Mesenchymal stem cell (in vitro differentiated cells and primary cell): ENCODE results near the gene CROT.
A peak's percentile ranks its signal among the peaks of the same experiment; 100 is the strongest.

Experiments
- DNase-seq: peaks from one replicate; pipeline ENCODE4 v3.0.0-alpha.2; 2013
- H2AFZ ChIP-seq: one replicate; pipeline ENCODE4 v1.6.1; 2013; ENCODE audit warnings: low read depth, mild to moderate bottlenecking, control low read depth, inconsistent platforms, low read length, moderate library complexity
- H2AK5ac ChIP-seq: 2 replicates; pipeline ENCODE4 v1.6.1; 2013; ENCODE audit warnings: low read length, moderate library complexity, mild to moderate bottlenecking, inconsistent platforms; ENCODE audit not compliant: severe bottlenecking
- H2BK120ac ChIP-seq: one replicate; pipeline ENCODE4 v1.6.1; 2013; ENCODE audit warnings: low read depth, mild to moderate bottlenecking, inconsistent platforms, low read length, moderate library complexity
- H2BK12ac ChIP-seq, 2 experiments: one replicate each; pipeline ENCODE4 v1.6.1; 2013; ENCODE audit warnings: inconsistent platforms in 2 of 2, low read length in 2 of 2, mild to moderate bottlenecking in 2 of 2, moderate library complexity in 2 of 2, control low read depth in 1 of 2
- H2BK15ac ChIP-seq: one replicate; pipeline ENCODE4 v1.6.1; 2013; ENCODE audit warnings: mild to moderate bottlenecking, low read depth, inconsistent platforms; ENCODE audit not compliant: poor library complexity, severe bottlenecking
- H2BK5ac ChIP-seq: 2 replicates; pipeline ENCODE4 v1.6.1; 2013; ENCODE audit warnings: low read depth, mild to moderate bottlenecking, low read length, control low read depth, inconsistent platforms; ENCODE audit not compliant: poor library complexity, severe bottlenecking
- H3K14ac ChIP-seq, 2 experiments: one replicate each; pipeline ENCODE4 v1.6.1; 2013; ENCODE audit warnings: inconsistent platforms in 2 of 2, low read length in 2 of 2, control low read depth in 1 of 2, mild to moderate bottlenecking in 1 of 2, moderate library complexity in 1 of 2
- H3K18ac ChIP-seq, 2 experiments: one replicate each; pipeline ENCODE4 v1.6.1; 2013; ENCODE audit warnings: inconsistent platforms in 2 of 2, low read length in 2 of 2, control low read depth in 1 of 2, low read depth in 1 of 2, mild to moderate bottlenecking in 1 of 2
- H3K23ac ChIP-seq, 2 experiments: one replicate each; pipeline ENCODE4 v1.6.1; 2013; ENCODE audit warnings: inconsistent platforms in 2 of 2, low read length in 2 of 2, mild to moderate bottlenecking in 2 of 2, moderate library complexity in 2 of 2, control low read depth in 1 of 2
- H3K27ac ChIP-seq: 2 replicates; pipeline ENCODE4 v1.5.1; 2013; ENCODE audit warnings: mild to moderate bottlenecking, moderate library complexity, low read length, control low read depth, inconsistent platforms; ENCODE audit not compliant: poor library complexity, severe bottlenecking
- H3K27me3 ChIP-seq, 2 experiments: 2 replicates each; pipeline versions ENCODE4 v1.6.1 to v1.7.0; 2013; ENCODE audit warnings: low read length in 2 of 2, mild to moderate bottlenecking in 2 of 2, moderate library complexity in 2 of 2, control low read depth in 1 of 2, inconsistent platforms in 1 of 2; ENCODE audit not compliant: control insufficient read depth in 1 of 2, insufficient read depth in 1 of 2
- H3K36me3 ChIP-seq, 2 experiments: 2 replicates each; pipeline versions ENCODE4 v1.6.1 to v1.7.0; 2013; ENCODE audit warnings: low read length in 2 of 2, control low read depth in 1 of 2, inconsistent platforms in 1 of 2, low read depth in 1 of 2, mild to moderate bottlenecking in 1 of 2; ENCODE audit not compliant: insufficient read depth in 2 of 2, control insufficient read depth in 1 of 2
- H3K4ac ChIP-seq, 2 experiments: one replicate each; pipeline ENCODE4 v1.6.1; 2013; ENCODE audit warnings: inconsistent platforms in 2 of 2, low read length in 2 of 2, mild to moderate bottlenecking in 2 of 2, moderate library complexity in 2 of 2, control low read depth in 1 of 2, low read depth in 1 of 2
- H3K4me1 ChIP-seq: 2 replicates; pipeline ENCODE4 v1.6.1; 2013; ENCODE audit warnings: low read depth, low read length, control low read depth; ENCODE audit not compliant: control insufficient read depth, insufficient read depth
- H3K4me2 ChIP-seq: 2 replicates; pipeline ENCODE4 v1.6.1; 2013; ENCODE audit warnings: low read length, mild to moderate bottlenecking, inconsistent platforms; ENCODE audit not compliant: poor library complexity, severe bottlenecking
- H3K4me3 ChIP-seq, 2 experiments: 2 replicates each; pipeline versions ENCODE4 v1.5.1 to v1.7.0; 2013; ENCODE audit warnings: low read length in 2 of 2, mild to moderate bottlenecking in 2 of 2, control low read depth in 1 of 2, low read depth in 1 of 2; ENCODE audit not compliant: insufficient read depth in 1 of 2
- H3K79me1 ChIP-seq: replicated peaks from 2 replicates; pipeline ENCODE4 v1.6.1; 2013; ENCODE audit warnings: mild to moderate bottlenecking, control low read depth, low read length, inconsistent platforms; ENCODE audit not compliant: poor library complexity, severe bottlenecking
- H3K9ac ChIP-seq: 2 replicates; pipeline ENCODE4 v1.7.0; 2013; ENCODE audit warnings: mild to moderate bottlenecking, low read length, moderate library complexity
- H3K9me3 ChIP-seq: 2 replicates; pipeline ENCODE4 v1.7.0; 2013; ENCODE audit warnings: mild to moderate bottlenecking, low read length; ENCODE audit not compliant: control insufficient read depth
- H4K8ac ChIP-seq: one replicate; pipeline ENCODE4 v1.6.1; 2013; ENCODE audit warnings: inconsistent platforms, mild to moderate bottlenecking, low read length, moderate library complexity
- H4K91ac ChIP-seq: one replicate; pipeline ENCODE4 v1.6.1; 2013; ENCODE audit warnings: mild to moderate bottlenecking, low read length, inconsistent platforms
- WGBS: methylation state at CpG from one replicate; pipeline ENCODE4 v1.1.7; 2013; ENCODE audit warnings: mixed read lengths; 5-methylcytosine and 5-hydroxymethylcytosine counted together

Gene CROT

DNA sequence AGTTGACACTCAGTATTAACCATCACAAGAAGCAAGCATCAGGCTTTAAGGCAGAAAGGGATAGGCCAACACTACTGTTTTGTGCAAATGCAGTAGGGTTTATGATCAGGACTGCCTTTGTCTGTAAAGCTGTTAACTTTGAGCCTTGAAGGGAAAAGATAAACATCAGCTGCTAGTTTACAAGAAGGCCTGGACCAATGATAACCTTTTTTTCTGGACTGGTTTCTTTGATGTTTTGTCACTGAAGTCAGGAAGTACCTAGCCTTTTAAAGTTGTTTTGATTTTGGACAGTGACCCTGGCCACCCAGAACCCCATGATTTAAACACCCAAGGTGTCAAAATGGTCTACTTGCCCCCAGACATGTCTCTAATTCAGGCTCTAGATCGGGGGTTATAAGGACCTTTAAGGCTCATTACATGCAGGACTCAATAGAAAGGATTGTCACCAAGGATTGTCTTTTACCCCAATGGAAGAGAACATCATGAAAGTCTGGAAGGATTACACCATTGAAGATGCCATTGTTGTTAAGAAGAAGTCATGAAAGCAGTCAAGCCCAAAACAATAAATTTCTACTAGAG lies 50.1 kb downstream of the CROT start:
- H2BK120ac ChIP-seq = no peak overlapping the region
- DNase-seq = no peak
- H3K27ac ChIP-seq = no peak overlapping the region
- no peak overlapping the region for H2BK15ac ChIP-seq
- H3K4ac ChIP-seq = no peak overlapping the region
- no peak overlapping the region for H4K8ac ChIP-seq
- H3K4me3 ChIP-seq = no peak overlapping the region
- H3K9ac ChIP-seq = no peak overlapping the region
- H3K79me1 ChIP-seq = no peaks in the 10 kb centered on the region
- no peak overlapping the region for H2AFZ ChIP-seq
- H3K9me3 ChIP-seq = no peaks in the 10 kb centered on the region
- H2AK5ac ChIP-seq = no peak overlapping the region
- no peak overlapping the region for H3K4me2 ChIP-seq
- H3K18ac ChIP-seq = no peak overlapping the region
- H2BK12ac ChIP-seq = no peak overlapping the region
- H3K36me3 ChIP-seq = peaks cover 2 to 25% of the 10 kb centered on the region in 2 experiments
- H3K27me3 ChIP-seq = no peaks in the 10 kb centered on the region
- no peak overlapping the region for H3K14ac ChIP-seq
- no peak overlapping the region for H2BK5ac ChIP-seq
- 75% methylated on average over 1 of the region's 1 CpG for WGBS
- peaks cover 4% of the 10 kb centered on the region for H3K4me1 ChIP-seq
- no peak overlapping the region for H4K91ac ChIP-seq
- no peak overlapping the region for H3K23ac ChIP-seq

DNA sequence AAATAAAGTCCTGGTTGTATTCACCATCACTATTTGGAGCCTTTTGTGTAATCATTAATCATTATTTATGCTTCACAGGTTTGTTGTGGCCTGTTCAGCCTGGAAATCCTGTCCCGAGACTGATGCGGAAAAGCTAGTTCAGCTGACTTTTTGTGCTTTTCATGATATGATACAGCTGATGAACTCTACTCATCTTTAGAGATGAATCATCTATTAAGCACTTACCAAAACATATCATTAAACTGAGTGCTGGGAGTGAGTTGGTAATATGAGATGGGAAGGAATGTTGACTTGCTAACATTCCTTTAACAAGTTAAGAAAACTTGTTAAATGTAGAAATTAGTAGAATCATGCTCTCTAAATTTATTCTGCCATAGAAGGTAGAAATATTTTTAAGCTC lies 53.0 kb downstream of the CROT start:
- Histone ChIP-seq H3K4me1 (peaks cover 4% of the 10 kb centered on the region), H3K27me3 (no peaks in the 10 kb centered on the region), H3K9ac (no peak overlapping the region), H3K79me1 (no peaks in the 10 kb centered on the region), H3K9me3 (no peaks in the 10 kb centered on the region), H3K4ac (no peak overlapping the region), H4K91ac (no peak overlapping the region), H3K4me2 (no peak overlapping the region), H2BK15ac (no peak overlapping the region), H2BK5ac (no peak overlapping the region), H4K8ac (no peak overlapping the region), H3K27ac (no peak overlapping the region), H3K4me3 (no peak overlapping the region), H2AK5ac (no peak overlapping the region), H3K18ac (no peak overlapping the region), H2BK120ac (no peak overlapping the region), H3K36me3 (peaks cover 2 to 10% of the 10 kb centered on the region in 2 experiments), H2AFZ (no peak overlapping the region), H3K14ac (no peak overlapping the region), H2BK12ac (no peak overlapping the region), H3K23ac (no peak overlapping the region)
- peak; percentile 12 for DNase-seq
- 86% methylated on average over 1 of the region's 2 CpGs for WGBS

DNA sequence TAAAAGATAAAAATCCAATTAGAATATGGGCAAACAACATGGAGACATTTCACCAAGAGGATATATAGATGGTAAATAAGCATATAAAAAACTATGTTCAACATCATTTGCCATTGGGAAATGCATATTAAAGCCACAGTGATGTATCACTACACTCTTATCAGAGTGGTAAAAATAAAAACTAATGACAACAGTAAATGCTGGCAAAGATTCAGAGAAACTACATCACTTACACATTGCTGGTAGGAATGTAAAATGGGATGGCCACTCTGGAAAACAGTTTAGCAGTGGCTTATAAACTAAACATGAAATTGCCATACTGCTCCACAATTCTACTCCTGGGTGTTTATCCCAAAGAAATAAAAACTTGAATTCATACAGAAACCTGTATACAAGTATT lies 59.2 kb downstream of the CROT start:
- H4K91ac ChIP-seq = no peak overlapping the region
- H4K8ac ChIP-seq = no peak overlapping the region
- H2BK5ac ChIP-seq = no peak overlapping the region
- H3K79me1 ChIP-seq = no peaks in the 10 kb centered on the region
- H3K4me1 ChIP-seq = peaks cover 1% of the 10 kb centered on the region
- no peak overlapping the region for H3K4me2 ChIP-seq
- H3K27ac ChIP-seq = no peak overlapping the region
- H3K14ac ChIP-seq = no peak overlapping the region
- no peaks in the 10 kb centered on the region for H3K27me3 ChIP-seq
- no peaks in the 10 kb centered on the region for H3K36me3 ChIP-seq
- H2AK5ac ChIP-seq = no peak overlapping the region
- H3K4me3 ChIP-seq = no peak overlapping the region
- H3K9me3 ChIP-seq = no peaks in the 10 kb centered on the region
- H2BK120ac ChIP-seq = no peak overlapping the region
- no peak for DNase-seq
- no peak overlapping the region for H2BK15ac ChIP-seq
- no peak overlapping the region for H3K23ac ChIP-seq
- H3K4ac ChIP-seq = no peak overlapping the region
- H3K9ac ChIP-seq = no peak overlapping the region
- no peak overlapping the region for H3K18ac ChIP-seq
- no peak overlapping the region for H2BK12ac ChIP-seq
- H2AFZ ChIP-seq = no peak overlapping the region

DNA sequence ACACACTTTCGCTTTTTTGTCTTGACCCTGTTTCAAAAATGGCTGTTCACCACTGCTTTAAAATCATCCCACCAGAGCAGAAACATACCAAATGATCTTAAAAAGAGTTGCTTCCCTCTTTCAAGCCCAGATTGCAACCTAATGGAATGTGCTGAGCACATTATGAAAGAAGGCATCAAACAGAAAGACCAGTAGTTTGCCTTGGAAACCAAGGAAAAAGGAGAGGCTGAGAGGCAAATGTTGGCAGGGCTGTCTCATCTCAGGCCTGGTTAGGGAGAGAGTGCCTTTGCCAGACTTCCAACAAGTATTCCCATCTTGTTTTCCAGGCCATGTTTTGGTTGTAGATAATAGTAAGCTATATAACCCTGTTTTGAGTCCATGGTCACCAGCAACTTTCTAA lies 65.7 kb downstream of the CROT start:
- H3K79me1 ChIP-seq = no peaks in the 10 kb centered on the region
- no peak overlapping the region for H2BK120ac ChIP-seq
- H3K27ac ChIP-seq = no peak overlapping the region
- H3K18ac ChIP-seq = no peak overlapping the region
- no peak overlapping the region for H3K4me2 ChIP-seq
- H3K36me3 ChIP-seq = no peaks in the 10 kb centered on the region
- H3K4me3 ChIP-seq = no peak overlapping the region
- H3K14ac ChIP-seq = no peak overlapping the region
- H2AK5ac ChIP-seq = no peak overlapping the region
- H2BK15ac ChIP-seq = no peak overlapping the region
- H3K9me3 ChIP-seq = no peaks in the 10 kb centered on the region
- H4K91ac ChIP-seq = no peak overlapping the region
- no peak overlapping the region for H3K4ac ChIP-seq
- no peak overlapping the region for H4K8ac ChIP-seq
- H3K4me1 ChIP-seq = peaks cover 4% of the 10 kb centered on the region
- H3K23ac ChIP-seq = no peak overlapping the region
- no peak overlapping the region for H2BK5ac ChIP-seq
- no peak for DNase-seq
- no peaks in the 10 kb centered on the region for H3K27me3 ChIP-seq
- no peak overlapping the region for H2BK12ac ChIP-seq
- no peak overlapping the region for H2AFZ ChIP-seq
- no peak overlapping the region for H3K9ac ChIP-seq
- 100% methylated on average over 1 of the region's 1 CpG for WGBS
